Measurements from ENCODE around the gene SPC24.
"Not testable (repeated sequence)": the region's sequence is repeated elsewhere in the genome, so short reads cannot be mapped to it uniquely, and the experiment has no call there.

Gene SPC24

GRCh38 chr19:11111117-11111770 lies 44.3 kb downstream of the SPC24 start:
- Histone ChIP-seq H3K4me2 (ENCODE audit: low read length) (peak overlapping the region; percentile 46), H3K9me3 (ENCODE audit: control insufficient read depth, low read length) (no peaks in the 10 kb centered on the region), H3K79me2 (no peaks in the 10 kb centered on the region), H3K4me3 (ENCODE audit: low read depth, low read length) (no peak overlapping the region), H3K9ac (no peak overlapping the region), H2AFZ (peak overlapping the region; percentile 75), H3K36me3 (ENCODE audit: control insufficient read depth, insufficient read depth, low read length) (no peaks in the 10 kb centered on the region), H3K27me3 (ENCODE audit: control insufficient read depth, insufficient read depth, low read length) (no peaks in the 10 kb centered on the region), H3K27ac (no peak overlapping the region), H3K4me1 (peaks cover 3% of the 10 kb centered on the region)
- TF ChIP-seq CTCF (IDR thresholded peaks at IDR 0.05), result no peak

- H3K4me3 ChIP-seq (ENCODE audit: low read depth, low read length), result no peak overlapping the region
- H2AFZ ChIP-seq, result no peak overlapping the region
- H3K9me3 ChIP-seq (ENCODE audit: control insufficient read depth, low read length), result no peaks in the 10 kb centered on the region
- H3K4me1 ChIP-seq, result peaks cover 3% of the 10 kb centered on the region
- H3K27ac ChIP-seq, result no peak overlapping the region
- no peaks in the 10 kb centered on the region for H3K79me2 ChIP-seq
- no peaks in the 10 kb centered on the region for H3K36me3 ChIP-seq (ENCODE audit: control insufficient read depth, insufficient read depth, low read length)
- H3K9ac ChIP-seq, result no peak overlapping the region
- no peak overlapping the region for H3K4me2 ChIP-seq (ENCODE audit: low read length)
- H3K27me3 ChIP-seq (ENCODE audit: control insufficient read depth, insufficient read depth, low read length), result no peaks in the 10 kb centered on the region
- no peak for TF ChIP-seq CTCF (IDR thresholded peaks at IDR 0.05)
Measured at GRCh38 chr19:11108746-11109145, 46.8 kb downstream of the SPC24 start.

GRCh38 chr19:11106477-11106876 lies 49.1 kb downstream of the SPC24 start:
- Histone ChIP-seq H3K4me3 (ENCODE audit: low read depth, low read length) (no peak overlapping the region), H3K9ac (no peak overlapping the region), H3K4me2 (ENCODE audit: low read length) (no peak overlapping the region), H3K36me3 (ENCODE audit: control insufficient read depth, insufficient read depth, low read length) (no peaks in the 10 kb centered on the region), H3K9me3 (ENCODE audit: control insufficient read depth, low read length) (no peaks in the 10 kb centered on the region), H3K27me3 (ENCODE audit: control insufficient read depth, insufficient read depth, low read length) (no peaks in the 10 kb centered on the region), H3K79me2 (no peaks in the 10 kb centered on the region), H3K27ac (no peak overlapping the region), H2AFZ (no peak overlapping the region), H3K4me1 (peaks cover 3% of the 10 kb centered on the region)
- no peak for TF ChIP-seq CTCF (IDR thresholded peaks at IDR 0.05)

- Histone ChIP-seq H3K27ac (no peak overlapping the region), H3K9ac (no peak overlapping the region), H3K36me3 (ENCODE audit: control insufficient read depth, insufficient read depth, low read length) (no peaks in the 10 kb centered on the region)
Measured at GRCh38 chr19:11105014-11105636, 50.5 kb downstream of the SPC24 start.

GRCh38 chr19:11103667-11104066 lies 51.9 kb downstream of the SPC24 start:
- H3K4me1 ChIP-seq; H3K4me2 ChIP-seq (ENCODE audit: low read length); H3K9me3 ChIP-seq (ENCODE audit: control insufficient read depth, low read length); H3K9ac ChIP-seq; H3K36me3 ChIP-seq (ENCODE audit: control insufficient read depth, insufficient read depth, low read length); H3K27me3 ChIP-seq (ENCODE audit: control insufficient read depth, insufficient read depth, low read length); H3K4me3 ChIP-seq (ENCODE audit: low read depth, low read length); H2AFZ ChIP-seq; H3K27ac ChIP-seq; H3K79me2 ChIP-seq: not testable (repeated sequence)

More at GRCh38 chr19:11105014-11105636, 50.5 kb downstream of the SPC24 start:
- Histone ChIP-seq H3K27me3 (ENCODE audit: control insufficient read depth, insufficient read depth, low read length) (no peaks in the 10 kb centered on the region), H3K4me2 (ENCODE audit: low read length) (no peak overlapping the region), H3K4me3 (ENCODE audit: low read depth, low read length) (no peak overlapping the region), H2AFZ (no peak overlapping the region), H3K9me3 (ENCODE audit: control insufficient read depth, low read length) (no peaks in the 10 kb centered on the region), H3K4me1 (no peaks in the 10 kb centered on the region), H3K79me2 (no peaks in the 10 kb centered on the region)
- TF ChIP-seq CTCF (IDR thresholded peaks at IDR 0.05), result no peak

All from parathyroid adenoma (tissue), 2 donors.